Stimulated activated CD8-positive, alpha-beta memory T cell treated with anti-CD3 and anti-CD28 coated beads, Interleukin-7, amount 100 ng/mL, for 48 hours (primary cell): ENCODE measurements around the gene ZNF547.

Source experiments
- DNase-seq, 2 donors: peaks; one replicate each; pipeline ENCODE4 v3.0.0-alpha.2; 2020; ENCODE audit warnings: low read depth in 1 of 2; ENCODE audit errors: extremely low read depth in 1 of 2

The ZNF547 gene

DNA sequence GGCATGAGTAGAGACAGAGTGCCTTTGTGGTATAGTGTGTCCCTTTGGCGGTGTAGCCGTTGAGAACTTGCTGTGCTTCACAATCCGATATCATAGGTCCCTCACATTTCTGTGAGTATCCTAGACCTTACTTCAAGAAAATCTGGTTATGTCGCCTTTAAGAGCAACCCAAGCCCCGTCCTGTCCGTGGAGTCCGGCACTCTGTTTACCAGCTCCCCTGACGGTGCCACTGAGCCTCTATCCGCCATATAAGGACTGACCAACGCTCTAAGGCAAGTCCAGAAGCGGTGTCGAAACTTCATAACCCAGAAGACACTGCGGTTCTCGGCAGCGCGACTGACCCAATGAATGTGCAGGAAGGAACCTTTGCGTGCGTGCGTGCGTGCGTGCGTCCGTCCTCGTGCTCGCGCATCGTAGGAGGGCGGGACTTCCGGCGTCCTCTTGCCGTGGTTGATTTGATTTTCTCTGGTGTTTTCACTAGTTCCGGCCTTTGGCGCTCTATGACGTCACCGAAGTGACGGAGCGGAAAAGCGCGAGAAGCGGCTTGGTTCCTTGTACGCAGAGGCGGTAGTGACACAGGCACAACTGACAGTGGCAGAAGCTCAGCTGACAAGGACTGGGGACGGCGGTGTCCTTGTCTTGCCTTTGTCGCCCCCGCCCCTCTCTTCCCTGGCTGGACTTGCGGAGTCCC is at the start of gene ZNF547, which contains the start of gene TRAPPC2B:
Gene ZNF547 (plus strand): TSS at position 555 of the 691 bp plus-strand sequence. CDS start 5,005 bp downstream, outside the sequence.
Gene TRAPPC2B (plus strand): TSS at position 555 of the 691 bp plus-strand sequence. CDS start 1,283 bp downstream, outside the sequence.
- DNase-seq = peak; percentile 94 to 96

DNA sequence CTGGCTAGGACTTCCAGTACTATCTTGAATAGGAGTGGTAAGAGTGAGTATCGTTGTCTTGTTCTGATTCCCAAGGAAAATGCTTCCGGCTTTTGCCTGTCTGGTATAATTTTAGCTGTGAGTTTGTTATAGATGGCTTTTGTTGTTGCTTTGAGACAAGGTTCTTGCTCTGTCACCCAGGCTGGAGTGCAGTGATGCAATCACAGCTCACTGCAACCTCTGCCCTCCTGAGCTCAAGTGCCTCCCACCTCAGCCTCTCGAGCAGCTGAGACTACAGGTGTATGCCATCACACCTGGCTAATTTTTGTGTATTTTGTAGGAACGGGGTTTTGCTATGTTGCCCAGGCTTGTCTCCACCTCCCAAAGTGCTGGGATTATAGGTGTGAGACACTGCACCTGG is 49.2 kb upstream of the ZNF547 start:
- no peak for DNase-seq

DNA sequence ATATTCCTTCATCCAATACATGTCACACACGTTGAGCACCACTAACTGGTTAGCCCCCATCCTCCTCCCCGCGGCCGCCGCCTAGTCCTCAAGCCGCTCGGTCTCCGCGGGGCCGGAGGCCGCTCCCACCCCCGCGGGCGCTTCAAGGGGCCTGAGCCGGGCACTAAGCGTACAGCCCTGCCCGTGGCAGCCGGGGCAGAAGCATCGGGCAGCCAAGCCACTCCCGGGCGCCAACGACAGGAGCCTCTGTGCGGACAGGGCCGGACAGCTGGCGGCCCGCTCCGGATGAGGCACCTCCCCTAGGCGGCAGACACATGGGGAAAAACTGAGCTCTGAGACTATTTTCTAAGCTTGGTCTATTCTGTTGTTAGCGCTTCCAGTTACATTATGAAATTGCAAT is 45.8 kb upstream of the ZNF547 start:
- DNase-seq = no peak

DNA sequence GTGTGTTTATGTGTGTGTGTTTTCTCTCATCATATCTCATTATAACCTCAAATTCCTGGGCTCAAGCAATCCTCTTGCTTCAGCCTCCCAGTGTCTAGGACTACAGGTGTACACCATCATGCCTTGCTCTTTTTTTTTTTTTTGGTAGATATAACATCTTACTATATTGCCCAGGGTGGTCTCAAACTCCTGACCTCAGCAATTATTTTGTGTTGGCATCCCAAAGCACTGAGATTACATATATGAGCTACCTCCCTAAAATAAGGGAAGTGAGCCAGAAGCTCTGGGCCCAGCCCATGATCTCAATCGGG is 43.5 kb upstream of the ZNF547 start:
- DNase-seq = no peak

DNA sequence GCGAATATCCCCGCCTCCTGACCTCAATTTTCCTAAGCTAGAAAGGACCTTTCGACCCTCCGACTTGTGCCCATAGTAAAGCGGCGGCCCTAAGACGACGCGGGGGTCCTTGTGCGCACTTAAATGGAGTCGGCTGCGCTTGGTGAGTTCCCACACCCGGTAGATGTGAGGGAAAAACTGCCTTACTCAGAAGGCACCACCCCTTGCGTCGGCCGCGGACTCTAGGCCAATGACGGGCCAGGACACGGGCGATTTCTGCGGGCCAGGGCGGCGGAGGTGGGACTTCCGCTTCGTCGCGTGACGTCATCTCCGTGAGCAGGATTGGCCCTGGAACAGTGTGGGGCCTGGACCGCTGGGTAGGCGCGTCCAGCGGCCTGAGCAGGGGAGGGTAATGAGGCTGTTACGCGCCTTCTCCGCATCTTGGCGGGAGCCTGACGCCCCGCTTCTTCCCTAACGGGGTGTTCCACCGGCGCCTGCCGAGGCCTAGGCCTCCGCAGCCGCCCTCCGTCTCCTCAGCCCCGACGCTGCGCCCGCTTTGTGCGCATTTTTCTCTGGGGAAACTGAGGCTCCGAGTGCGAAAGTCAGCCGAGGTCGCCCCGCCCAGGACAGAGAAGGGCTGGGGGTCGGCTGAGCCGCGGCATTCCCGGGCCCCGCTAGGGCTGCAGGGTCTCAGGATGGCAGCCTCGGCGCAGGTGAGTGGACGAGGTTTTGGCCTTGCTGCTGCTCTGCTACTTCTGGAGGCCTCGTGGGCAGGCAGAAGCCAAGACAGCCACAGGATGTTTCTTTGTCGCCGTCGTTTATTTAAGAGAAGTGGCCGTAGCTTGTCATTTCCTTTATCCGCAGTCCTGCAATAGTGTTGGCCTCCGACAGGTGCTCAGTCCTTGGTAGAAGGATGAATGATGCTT is 42.9 kb upstream of the ZNF547 start, which contains the start of gene ZNF543:
Gene ZNF543 (plus strand): TSS at position 293 of the 905 bp plus-strand sequence. CDS start 382 bp downstream, at position 675.
- DNase-seq = peak; percentile 84 to 89

DNA sequence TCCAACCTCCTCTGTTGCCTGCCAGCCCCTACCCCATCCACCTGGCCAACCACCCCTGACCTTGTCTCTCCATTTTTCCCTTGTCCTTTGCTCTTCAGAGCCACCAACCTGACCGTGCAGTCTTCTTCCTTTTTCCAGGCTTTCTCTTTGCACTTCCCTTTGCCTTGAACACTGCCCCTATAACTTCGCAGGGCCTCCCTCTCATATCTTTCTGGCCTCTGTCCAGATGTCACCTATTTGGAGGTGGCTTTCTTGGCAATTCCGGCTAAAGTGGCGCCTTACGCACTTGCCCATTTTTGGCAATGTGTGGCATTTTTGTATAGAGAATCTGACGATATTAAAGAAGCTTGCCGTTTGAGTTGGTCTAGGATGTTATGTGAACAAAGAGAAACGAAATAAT is 42.2 kb upstream of the ZNF547 start:
- DNase-seq = no peak

DNA sequence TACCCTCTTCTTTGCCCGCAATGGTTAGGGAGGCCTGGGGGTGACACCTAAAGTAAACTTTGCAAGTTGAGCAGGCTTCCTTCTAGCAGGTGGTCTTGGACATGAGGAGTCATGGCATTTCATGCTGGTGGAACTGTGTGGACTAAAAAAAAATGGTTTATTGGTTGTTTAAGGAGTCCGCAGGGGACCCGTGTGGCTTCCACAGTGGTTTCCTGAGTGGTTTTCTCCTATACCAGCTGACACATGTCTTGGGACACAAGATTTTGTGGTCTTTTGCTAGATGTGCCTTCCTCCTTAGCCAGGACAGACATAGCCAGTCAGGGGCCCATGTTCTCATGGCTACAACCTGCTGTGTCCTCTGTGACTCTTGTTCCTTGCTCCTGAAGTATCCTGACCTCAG is 41.6 kb upstream of the ZNF547 start:
- no peak for DNase-seq

DNA sequence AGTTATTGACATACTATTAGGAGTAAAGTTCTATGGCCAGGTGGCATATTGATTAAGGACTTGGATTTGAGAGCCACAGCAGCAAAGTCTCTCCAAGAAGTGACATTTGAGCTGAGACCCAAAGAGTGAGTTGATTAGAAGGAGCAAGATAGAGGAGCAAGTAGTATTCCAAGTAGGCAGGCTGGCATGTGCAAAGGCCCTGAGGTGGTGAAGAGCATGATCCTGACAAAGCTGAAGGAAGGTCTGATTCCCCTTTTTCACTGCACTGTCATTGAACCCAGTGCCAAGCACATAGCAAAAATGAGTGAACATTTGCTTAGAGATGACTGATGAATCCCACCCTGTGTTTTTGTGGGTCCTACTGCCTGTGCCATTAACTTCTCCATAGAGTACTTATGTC is 38.4 kb upstream of the ZNF547 start:
- DNase-seq = no peak

DNA sequence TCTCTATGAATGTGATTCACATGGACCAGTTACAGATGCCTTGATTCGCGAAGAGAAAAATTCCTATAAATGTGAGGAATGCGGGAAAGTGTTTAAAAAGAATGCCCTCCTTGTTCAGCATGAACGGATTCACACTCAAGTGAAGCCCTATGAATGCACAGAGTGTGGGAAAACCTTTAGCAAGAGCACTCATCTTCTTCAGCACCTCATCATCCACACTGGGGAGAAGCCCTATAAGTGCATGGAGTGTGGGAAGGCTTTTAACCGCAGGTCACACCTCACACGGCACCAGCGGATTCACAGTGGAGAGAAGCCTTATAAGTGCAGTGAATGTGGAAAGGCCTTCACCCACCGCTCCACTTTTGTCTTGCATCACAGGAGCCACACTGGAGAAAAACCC is 35.4 kb upstream of the ZNF547 start:
- DNase-seq = no peak

DNA sequence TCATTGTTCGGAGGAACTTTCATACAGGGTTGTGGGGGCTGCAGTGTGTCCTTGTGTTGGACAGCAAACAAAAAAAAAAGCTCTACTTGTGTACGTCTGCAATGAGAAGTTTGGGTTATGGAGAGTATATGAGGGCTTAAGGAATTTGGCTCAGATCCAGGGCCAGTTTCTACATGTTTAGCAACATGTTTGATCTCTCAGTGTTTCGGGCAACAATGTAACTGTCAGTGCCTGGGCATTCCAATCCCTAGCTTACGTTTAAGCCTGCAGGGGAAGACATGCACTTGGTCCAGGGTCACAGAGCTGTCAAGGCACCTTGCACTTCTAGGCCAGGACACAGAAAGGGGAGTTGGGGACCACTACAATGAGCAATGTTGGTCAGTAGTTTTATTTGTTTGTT is 29.2 kb upstream of the ZNF547 start:
- DNase-seq = no peak

DNA sequence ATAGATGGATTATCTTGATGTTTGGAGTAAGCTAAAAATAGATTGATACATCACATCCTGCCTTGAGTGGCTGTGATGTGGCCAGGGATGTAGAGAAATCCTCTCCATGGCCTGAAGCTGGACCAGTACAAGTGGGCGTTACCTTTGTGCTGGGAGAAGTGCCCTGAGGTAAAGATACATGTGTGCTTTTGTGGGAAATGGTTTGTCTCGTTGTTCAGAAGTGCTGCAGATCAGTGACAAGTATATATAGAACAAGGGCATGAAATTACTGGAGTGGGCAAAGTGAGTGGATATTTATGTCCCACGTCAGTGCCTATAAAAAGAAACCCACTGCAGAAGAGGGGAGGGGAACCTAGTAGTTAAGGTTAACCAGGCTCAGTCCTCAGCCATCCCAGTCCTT is 24.5 kb upstream of the ZNF547 start:
- DNase-seq = no peak

DNA sequence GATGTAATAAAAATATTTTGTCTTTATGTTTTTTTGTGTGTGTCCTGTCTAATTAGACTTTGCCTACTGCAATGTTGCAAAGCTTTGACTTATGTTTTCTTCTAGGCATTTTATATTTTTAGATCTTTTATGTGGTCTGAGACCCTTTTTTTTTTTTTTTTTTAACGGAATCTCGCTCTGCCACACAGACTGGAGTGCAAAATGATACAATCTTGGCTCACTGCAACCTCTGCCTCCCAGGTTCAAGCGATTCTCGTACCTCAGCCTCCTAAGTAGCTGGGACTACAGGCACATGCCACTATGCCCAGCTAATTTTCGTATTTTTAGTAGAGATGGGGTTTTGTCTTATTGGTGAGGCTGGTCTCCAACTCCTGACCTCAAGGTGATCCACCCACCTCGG is 20.8 kb upstream of the ZNF547 start:
- no peak for DNase-seq

DNA sequence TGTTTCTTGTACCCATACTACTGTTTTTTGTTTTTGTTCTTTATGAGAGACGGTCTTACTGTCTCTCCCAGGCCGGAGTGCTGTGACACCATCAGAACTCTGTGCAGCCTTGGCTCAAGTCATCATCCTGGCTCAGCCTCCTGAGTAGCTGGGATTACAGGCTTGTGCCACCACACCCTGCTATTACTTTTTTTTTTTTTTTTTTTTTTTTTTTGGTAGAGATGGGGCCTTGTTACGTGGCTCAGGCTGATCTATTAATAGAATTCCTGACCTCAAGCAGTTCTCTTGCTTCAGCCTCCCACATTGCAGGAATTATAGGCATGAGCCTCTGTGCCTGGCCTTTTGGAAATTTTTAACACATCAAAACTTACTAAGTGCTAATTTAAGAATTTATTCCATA is 15.2 kb upstream of the ZNF547 start:
- no peak for DNase-seq

DNA sequence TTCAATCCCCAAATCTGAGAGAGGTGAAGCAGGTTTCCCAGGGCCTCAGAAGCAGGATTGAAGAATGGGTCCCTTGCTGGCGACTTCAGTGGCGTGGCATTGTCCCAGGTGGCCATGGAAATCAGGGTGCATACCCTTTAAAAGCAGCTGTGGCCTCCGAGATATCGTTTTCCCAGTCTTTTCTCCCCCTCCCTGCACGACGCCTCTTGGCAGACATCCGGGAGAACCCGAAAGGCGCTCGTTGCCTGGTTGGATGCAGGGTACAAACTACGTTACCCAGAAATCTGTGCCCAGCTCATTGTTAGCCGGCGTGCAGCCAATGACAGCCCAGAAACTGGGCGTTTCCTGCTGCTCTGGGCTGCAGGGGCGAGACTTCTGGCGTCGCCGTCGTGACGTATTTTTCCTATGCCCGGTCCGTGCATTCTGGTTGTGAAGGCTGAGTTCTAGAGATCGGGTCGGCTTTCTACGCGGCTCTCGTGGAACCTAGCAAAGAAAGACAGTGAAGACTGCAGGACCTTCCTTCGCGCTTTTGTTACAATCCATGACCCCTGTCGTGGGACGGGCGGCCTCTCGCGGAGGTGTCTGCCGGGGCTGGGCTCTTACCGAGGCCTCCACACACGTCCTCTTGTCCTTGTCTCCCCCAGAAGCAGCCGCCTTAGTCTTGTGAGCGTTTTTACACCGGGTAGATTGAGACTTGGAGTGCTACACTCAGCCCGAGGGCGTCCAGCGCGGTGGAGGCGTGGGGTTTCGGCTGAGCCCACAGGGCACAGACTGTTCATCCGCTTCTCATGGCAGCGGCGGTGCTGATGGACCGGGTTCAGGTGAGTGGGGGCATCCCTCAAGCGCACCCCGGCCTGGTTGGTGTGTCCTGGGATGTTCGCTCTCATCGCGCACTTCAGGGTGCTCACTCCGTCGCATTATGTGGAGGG is 12.2 kb upstream of the ZNF547 start, which contains the start of gene ZNF304:
Gene ZNF304 (plus strand): TSS at position 395 of the 929 bp plus-strand sequence. CDS start 394 bp downstream, at position 789.
- DNase-seq = peak; percentile 68 to 81

DNA sequence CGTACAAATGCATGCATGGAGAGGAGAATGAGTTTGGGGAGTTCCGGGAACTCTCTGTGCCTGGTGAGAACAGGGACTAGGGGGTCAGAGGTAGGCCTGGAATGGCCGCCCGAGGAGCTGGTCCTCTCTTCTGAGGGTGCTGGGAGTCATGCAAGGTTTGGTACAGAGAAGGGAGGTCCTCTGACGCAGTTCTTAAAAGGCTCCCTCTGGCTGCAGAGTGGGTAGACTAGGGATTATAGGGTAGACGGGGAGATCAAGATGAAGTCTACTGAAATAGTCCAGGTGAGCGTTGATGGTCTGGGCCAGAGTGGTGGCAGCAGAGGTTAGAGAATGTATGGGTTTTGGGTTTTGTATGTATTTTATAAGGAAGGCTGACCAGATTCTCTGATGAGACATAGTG is 11.5 kb upstream of the ZNF547 start:
- DNase-seq = no peak

DNA sequence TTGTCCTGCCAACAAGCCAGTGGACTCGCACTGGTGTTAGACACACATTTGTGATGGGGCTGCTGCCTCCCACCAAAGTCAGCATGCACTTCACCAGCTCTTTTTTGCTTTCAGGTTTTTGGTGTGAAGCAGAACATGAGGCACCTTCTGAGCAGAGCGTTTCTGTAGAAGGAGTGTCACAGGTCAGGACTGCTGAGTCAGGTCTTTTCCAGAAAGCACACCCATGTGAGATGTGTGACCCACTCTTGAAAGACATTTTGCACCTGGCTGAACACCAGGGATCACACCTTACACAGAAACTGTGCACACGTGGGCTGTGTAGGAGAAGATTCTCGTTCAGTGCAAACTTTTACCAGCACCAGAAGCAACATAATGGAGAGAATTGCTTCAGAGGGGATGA is 7.4 kb upstream of the ZNF547 start:
- DNase-seq = no peak

DNA sequence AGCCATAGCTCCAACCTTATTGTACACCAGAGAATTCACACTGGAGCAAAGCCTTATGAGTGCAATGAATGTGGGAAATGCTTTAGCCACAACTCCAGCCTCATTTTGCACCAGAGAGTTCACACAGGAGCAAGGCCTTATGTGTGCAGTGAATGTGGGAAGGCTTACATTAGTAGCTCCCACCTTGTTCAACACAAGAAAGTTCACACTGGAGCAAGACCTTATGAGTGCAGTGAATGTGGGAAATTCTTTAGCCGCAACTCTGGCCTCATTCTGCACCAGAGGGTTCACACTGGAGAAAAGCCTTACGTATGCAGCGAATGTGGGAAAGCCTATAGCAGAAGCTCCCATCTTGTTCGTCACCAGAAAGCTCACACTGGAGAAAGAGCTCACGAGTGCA is 5.9 kb upstream of the ZNF547 start:
- no peak for DNase-seq

DNA sequence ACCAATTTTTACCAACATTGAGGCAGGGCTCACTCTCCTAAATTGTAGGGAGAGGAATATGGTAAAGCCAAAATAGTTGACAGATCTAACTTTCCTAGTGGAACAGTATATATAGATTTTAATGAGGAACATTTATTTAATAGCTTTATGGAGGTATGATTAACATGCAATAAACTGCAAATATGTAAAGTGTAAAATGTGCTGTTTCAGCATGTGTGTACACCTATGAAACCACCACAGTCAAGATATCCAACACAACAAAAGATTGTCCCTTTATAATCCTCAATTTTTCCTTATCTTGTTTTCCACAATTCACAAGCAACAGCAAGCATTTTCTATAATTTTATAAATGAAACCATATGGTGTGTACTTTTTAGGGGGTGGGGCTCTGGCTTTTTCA is 4.1 kb upstream of the ZNF547 start:
- no peak for DNase-seq

DNA sequence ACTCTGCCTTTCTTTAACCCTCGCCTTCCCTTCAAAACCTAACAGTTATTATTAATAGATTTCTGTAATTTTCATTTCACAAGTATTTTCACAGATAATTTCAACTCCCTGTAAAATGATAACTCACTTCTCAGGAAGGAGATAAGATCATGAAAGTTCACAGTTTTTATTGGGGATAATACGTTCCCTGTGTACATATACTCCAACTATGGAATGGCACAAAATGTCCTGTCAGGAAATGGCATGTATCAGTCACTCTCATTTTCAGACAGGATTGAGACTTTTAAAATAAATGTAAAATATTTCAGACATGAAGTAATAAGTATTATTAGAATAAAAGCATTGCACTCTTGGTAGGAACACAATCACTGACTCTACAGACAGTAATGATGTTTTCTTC is 932 bp upstream of the ZNF547 start:
- no peak for DNase-seq

DNA sequence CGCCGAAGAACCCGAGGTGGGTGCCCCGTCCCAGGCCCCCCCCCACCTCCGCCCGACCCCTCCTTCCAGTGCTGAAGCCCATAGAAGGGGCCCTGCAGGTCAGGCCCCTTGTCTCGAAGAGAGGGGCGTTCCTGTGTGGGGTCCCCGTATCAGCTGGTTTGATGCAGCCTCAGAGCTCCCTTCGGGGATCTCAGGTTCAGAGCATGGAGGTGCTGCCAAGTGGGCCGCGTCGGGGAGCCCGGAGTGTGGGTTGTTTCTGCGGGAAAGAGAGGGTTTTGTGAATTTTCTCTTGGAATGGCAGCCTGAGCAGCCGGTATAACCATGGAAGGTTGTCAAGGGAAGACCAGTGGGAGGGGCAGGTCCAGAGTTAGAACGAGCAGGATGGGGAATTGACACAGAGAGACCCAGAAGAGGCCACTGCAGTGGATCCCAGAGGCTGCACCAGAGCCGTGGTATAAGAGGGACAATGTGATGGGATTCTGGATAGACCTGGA is 384 bp downstream of the ZNF547 start:
- no peak for DNase-seq

DNA sequence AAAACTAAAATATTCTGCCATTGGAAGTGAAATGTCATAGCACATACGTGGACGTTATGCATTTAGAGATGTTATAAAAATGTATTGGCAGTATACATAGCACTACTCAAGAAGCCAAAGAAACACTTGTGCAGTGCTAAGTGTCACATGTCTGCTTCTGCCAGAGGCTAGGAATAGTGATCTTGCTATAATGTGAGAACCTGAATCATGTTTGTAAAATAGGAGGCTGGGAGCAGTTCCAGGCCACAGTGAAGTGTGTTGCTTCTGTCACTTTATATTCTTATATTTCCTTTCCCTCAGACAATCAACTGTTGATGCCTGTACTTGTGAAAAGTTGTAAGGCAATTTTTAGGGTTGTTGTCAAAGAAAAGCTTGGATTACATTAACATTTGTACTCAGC is 3.4 kb downstream of the ZNF547 start:
- DNase-seq = no peak
